HEK293T (cell line): Measurements from ENCODE around the gene RHEB.

Source experiments
- ARNT ChIP-seq: fragments of 450-650 bp; IDR thresholded peaks from 2 replicates; pipeline ENCODE4 v1.6.1; 2017; ENCODE audit warnings: mild to moderate bottlenecking
- BHLHE40 ChIP-seq: fragments of 450-650 bp; IDR thresholded peaks from 2 replicates; pipeline ENCODE4 v1.6.1; 2016; ENCODE audit warnings: mild to moderate bottlenecking, moderate library complexity, borderline replicate concordance
- FOXA1 ChIP-seq: fragments of 450-650 bp; IDR thresholded peaks from 2 replicates; pipeline ENCODE4 v1.6.1; 2016; ENCODE audit warnings: mild to moderate bottlenecking
- FOXK2 ChIP-seq: fragments of 450-650 bp; IDR thresholded peaks from 2 replicates; pipeline ENCODE4 v1.6.1; 2016; ENCODE audit warnings: mild to moderate bottlenecking
- FOXM1 ChIP-seq: fragments of 450-650 bp; IDR thresholded peaks from 2 replicates; pipeline ENCODE4 v1.6.1; 2017; ENCODE audit warnings: mild to moderate bottlenecking, borderline replicate concordance
- L3MBTL2 ChIP-seq: fragments of 450-650 bp; conservative IDR thresholded peaks from 2 replicates; pipeline ENCODE4 v1.6.1; 2016; ENCODE audit warnings: mild to moderate bottlenecking
- NFRKB ChIP-seq: fragments of 450-650 bp; IDR thresholded peaks from 2 replicates; pipeline ENCODE4 v1.6.1; 2016; ENCODE audit warnings: mild to moderate bottlenecking, moderate library complexity
- SP1 ChIP-seq: fragments of 450-650 bp; IDR thresholded peaks from 2 replicates; pipeline ENCODE4 v1.6.1; 2017
- SUZ12 ChIP-seq: fragments of 450-650 bp; IDR thresholded peaks from 2 replicates; pipeline ENCODE4 v1.6.1; 2016; ENCODE audit warnings: mild to moderate bottlenecking
- TARDBP ChIP-seq: fragments of 450-650 bp; IDR thresholded peaks from 2 replicates; pipeline ENCODE4 v1.6.1; 2016

DNA sequence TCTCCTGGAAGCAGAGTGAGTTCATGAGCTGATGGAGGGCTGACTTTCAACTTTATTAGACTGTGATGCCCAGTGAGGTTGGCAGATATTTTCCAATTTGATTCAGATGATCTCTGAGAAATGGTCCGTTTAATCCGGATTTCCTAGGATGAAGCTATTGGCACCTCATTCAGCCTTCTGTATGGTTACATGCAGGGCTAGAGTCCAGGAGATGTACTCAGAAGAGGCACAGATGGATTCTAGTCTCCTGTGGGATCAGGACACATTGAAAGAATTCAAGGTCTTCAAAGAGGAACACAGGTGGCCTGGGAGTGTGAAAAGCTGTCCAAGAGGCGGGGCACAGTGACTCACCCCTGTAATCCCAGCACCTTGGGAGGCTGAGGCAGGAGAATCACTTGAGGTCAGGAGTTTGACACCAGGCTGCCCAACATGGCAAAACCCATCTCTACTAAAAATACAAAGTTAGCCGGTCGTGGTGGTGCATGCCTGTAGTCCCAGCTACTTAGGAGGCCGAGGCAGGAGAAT is 23.0 kb upstream of the RHEB start:
- no peak for TF ChIP-seq NFRKB
- no peak for TF ChIP-seq BHLHE40
- TF ChIP-seq FOXM1 = no peak
- TF ChIP-seq FOXK2 = no peak
- no peak for TF ChIP-seq FOXA1
- TF ChIP-seq SUZ12 = no peak
- TF ChIP-seq SP1 = no peak
- no peak for TF ChIP-seq TARDBP
- no peak for TF ChIP-seq L3MBTL2
- no peak for TF ChIP-seq ARNT
